Liver (tissue), 3 donors: ENCODE results near the gene RPS19BP1.

ENCODE experiments used
- CTCF ChIP-seq: fragments of 150-350 bp; IDR thresholded peaks from 2 replicates; pipeline ENCODE4 v1.5.1; 2017; ENCODE audit warnings: improper control_type of control experiment, low read depth, low read length; ENCODE audit not compliant: missing input control
- HNF4G ChIP-seq: IDR thresholded peaks from 2 replicates; pipeline ENCODE4 v1.6.1; 2016; ENCODE audit warnings: antibody characterized with exemption
- RAD21 ChIP-seq, 2 donors: IDR thresholded peaks; 2 replicates each; pipeline ENCODE4 v1.6.1; 2016; ENCODE audit warnings: antibody characterized with exemption in 2 of 2, mild to moderate bottlenecking in 2 of 2
- donor health status: healthy.
- donor health status: healthy.

GRCh38 chr22:39518996-39519680, 13.4 kb downstream of the RPS19BP1 start:
- no peak for TF ChIP-seq CTCF
- TF ChIP-seq HNF4G = no peak
- no peak for TF ChIP-seq RAD21 (IDR thresholded peaks at IDR 0.05)
